ENCODE data around the gene NTNG2. TPM values are rescaled to one million over a fixed set of nuclear protein-coding genes. Genes with fewer than 3 reads are reported as not detected.

The NTNG2 gene
- total and polyA plus RNA-seq, 8 donors, result 0.27 to 4.6 (median 1.0) TPM

- no peak for ATAC-seq
- H3K36me3 ChIP-seq, result no peaks in the 10 kb centered on the region
- H3K27me3 ChIP-seq, result peaks cover 7 to 80% of the 10 kb centered on the region in 2 donors
Measured at GRCh38 chr9:132183715-132184114, 21.9 kb downstream of the NTNG2 start.

GRCh38 chr9:132184124-132184523, 22.3 kb downstream of the NTNG2 start:
- ATAC-seq, result no peak
- H3K4me1 ChIP-seq, result no peaks in the 10 kb centered on the region
- no peaks in the 10 kb centered on the region for H3K36me3 ChIP-seq
- peaks cover 7 to 78% of the 10 kb centered on the region in 2 donors for H3K27me3 ChIP-seq
- no peaks in the 10 kb centered on the region for H3K9me3 ChIP-seq
- no peak overlapping the region for H3K4me3 ChIP-seq
- intact Hi-C loops (cut with DNase I), result no loop called here
- no peak for TF ChIP-seq CTCF (IDR thresholded peaks at IDR 0.05)
- DNase-seq, result no peak
- no peak overlapping the region for H3K27ac ChIP-seq

More at GRCh38 chr9:132183715-132184114, 21.9 kb downstream of the NTNG2 start:
- intact Hi-C loops (cut with DNase I), result no loop called here
- Histone ChIP-seq H3K4me3 (no peak overlapping the region), H3K9me3 (no peaks in the 10 kb centered on the region), H3K27ac (no peak overlapping the region), H3K4me1 (no peaks in the 10 kb centered on the region)
- no peak for DNase-seq
- TF ChIP-seq CTCF (IDR thresholded peaks at IDR 0.05), result no peak

DNA sequence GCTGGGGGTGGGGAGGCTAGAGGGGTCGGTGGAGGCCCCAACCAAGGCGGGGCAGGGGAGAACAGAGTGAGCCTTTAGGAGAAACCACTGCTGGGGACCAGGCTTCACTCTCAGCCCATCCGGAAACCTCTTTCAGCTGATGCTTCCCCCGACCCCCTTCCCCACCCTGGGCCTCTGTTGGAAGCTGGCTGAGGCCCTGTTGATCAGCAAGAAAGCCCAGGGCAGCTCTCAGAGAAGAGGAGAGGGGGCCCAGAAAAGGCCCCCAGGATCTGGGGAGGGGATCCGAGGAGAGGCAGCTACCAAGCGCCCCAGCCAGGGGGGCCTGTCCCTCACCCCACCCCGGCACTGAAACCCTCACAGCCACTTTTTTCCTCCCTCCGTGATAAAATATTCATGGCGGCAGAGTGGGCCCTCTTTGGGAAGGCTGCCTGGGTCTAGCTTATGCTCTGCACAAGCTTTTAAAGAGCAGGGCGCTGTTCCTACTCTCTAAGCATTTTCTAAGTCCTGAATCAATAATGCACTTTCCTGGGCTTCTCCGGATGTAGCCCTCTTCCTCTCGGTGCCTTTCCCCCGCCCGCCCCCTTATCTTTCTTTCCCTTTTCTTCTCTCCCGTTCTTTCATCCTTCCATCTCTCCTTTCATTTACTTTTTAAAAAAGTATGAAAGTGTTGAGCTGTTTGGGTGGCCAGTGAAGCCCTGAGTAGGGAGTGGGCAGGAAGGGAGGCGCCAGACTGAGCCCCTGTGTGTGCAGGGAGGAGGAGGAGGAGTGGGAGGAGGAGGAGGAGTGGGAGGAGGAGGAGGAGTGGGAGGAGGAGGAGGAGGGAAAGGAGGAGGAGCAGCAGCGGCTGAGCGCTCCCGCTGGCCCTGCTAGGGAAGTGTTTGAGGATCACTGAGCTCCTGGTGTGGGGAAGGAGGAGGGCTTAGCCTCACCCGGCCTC, 23.5 kb downstream of the NTNG2 start:
- Histone ChIP-seq H3K36me3 (no peaks in the 10 kb centered on the region), H3K4me1 (no peaks in the 10 kb centered on the region), H3K9me3 (no peaks in the 10 kb centered on the region), H3K27me3 (peaks cover 7 to 70% of the 10 kb centered on the region in 2 donors), H3K27ac (no peak overlapping the region), H3K4me3 (no peak overlapping the region)
- ATAC-seq (peak; percentile 15), DNase-seq (no peak)
- intact Hi-C loops (cut with DNase I), result no loop called here
- TF ChIP-seq CTCF (IDR thresholded peaks at IDR 0.05), result no peak

DNA sequence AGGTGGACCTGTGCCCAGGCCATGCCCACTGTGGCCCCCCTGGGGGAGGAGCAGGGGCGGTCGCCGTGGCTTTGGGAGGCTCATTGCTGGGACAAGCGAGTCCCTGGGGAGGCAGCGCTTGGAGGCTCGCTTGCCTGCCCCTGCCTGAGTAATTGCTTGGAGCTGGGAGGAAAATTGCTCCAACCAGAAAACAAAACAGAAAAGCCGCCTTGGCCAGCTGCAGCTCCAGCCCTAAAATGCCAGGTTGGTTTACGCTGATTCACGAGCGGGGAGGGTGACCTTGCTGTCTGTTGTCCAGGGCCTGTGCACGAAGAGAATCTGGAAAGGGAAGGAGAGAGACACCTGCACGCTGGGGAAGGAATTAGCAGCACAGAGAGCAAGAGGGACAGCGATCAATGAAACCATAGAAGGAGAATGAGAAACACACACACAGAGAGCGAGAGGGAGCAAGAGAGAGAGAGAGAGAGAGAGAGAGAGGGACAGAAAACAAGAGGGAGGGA, 25.3 kb downstream of the NTNG2 start:
- no peak for TF ChIP-seq CTCF (IDR thresholded peaks at IDR 0.05)
- H3K36me3 ChIP-seq, result no peaks in the 10 kb centered on the region
- no peaks in the 10 kb centered on the region for H3K9me3 ChIP-seq
- no peak for DNase-seq
- H3K4me3 ChIP-seq, result no peak overlapping the region
- intact Hi-C loops (cut with DNase I), result no loop called here
- no peak for ATAC-seq
- H3K27ac ChIP-seq, result no peak overlapping the region
- peaks cover 7 to 73% of the 10 kb centered on the region in 2 donors for H3K27me3 ChIP-seq
- no peaks in the 10 kb centered on the region for H3K4me1 ChIP-seq

DNA sequence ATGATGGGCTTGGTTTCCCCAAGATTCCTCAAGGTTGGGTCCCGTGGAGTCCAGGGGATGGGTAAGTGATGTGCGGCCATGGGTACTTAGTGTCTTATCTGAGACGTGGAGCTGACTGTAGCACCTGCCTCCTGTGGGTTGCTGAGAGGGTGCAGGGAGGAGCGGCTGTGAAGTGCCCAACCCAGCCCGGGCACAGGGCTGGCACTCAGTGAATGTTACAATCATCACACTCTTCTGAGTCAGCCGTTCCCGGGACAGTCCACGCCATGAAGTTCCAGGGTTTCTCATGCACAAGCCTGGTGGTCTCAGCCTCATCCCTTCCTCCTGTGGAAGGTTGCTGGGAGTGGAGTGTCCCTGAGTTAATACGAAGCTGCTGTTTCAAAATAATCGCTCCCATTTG, 29.1 kb downstream of the NTNG2 start:
- no peaks in the 10 kb centered on the region for H3K4me1 ChIP-seq

More for the DNA sequence above, 29.1 kb downstream of the NTNG2 start:
- DNase-seq (no peak), ATAC-seq (peak; percentile 32)
- Histone ChIP-seq H3K27me3 (peaks cover 7 to 67% of the 10 kb centered on the region in 2 donors), H3K36me3 (no peaks in the 10 kb centered on the region), H3K4me3 (no peak overlapping the region), H3K9me3 (no peaks in the 10 kb centered on the region), H3K27ac (no peak overlapping the region)
- intact Hi-C loops (cut with DNase I), result no loop called here
- no peak for TF ChIP-seq CTCF (IDR thresholded peaks at IDR 0.05)
